Liver (tissue), 9 donors: ENCODE data around the gene CASP10. TPM values are rescaled to one million over a fixed set of nuclear protein-coding genes. Genes with fewer than 3 reads are reported as not detected.

Experiments
- DNase-seq: peaks from one replicate; pipeline ENCODE4 v3.0.0-alpha.2; 2017; ENCODE audit warnings: low spot score
- H3K27ac ChIP-seq, 2 donors: one replicate each; pipeline ENCODE4 v1.7.0; 2013; ENCODE audit warnings: inconsistent platforms in 2 of 2, low read length in 2 of 2, control low read depth in 1 of 2, low read depth in 1 of 2, mild to moderate bottlenecking in 1 of 2
- H3K27me3 ChIP-seq, 4 donors: one replicate each; pipeline versions ENCODE4 v1.6.1 to v1.7.0; 2013; ENCODE audit warnings: low read length in 3 of 4, inconsistent platforms in 1 of 4, mild to moderate bottlenecking in 1 of 4, moderate library complexity in 1 of 4; ENCODE audit not compliant: control insufficient read depth in 4 of 4, insufficient read depth in 4 of 4
- H3K36me3 ChIP-seq, 4 donors: one replicate each; pipeline versions ENCODE4 v1.6.1 to v1.7.0; 2013; ENCODE audit warnings: low read length in 3 of 4, mild to moderate bottlenecking in 3 of 4, low read depth in 1 of 4, moderate library complexity in 1 of 4; ENCODE audit not compliant: control insufficient read depth in 4 of 4, insufficient read depth in 3 of 4
- H3K4me1 ChIP-seq, 4 donors: one replicate each; pipeline versions ENCODE4 v1.6.1 to v1.7.0; 2013; ENCODE audit warnings: low read length in 3 of 4, mild to moderate bottlenecking in 3 of 4, moderate library complexity in 1 of 4; ENCODE audit not compliant: control insufficient read depth in 4 of 4, insufficient read depth in 4 of 4
- H3K4me3 ChIP-seq, 3 donors: one replicate each; pipeline versions ENCODE4 v1.6.1 to v1.7.0; 2013; ENCODE audit warnings: low read length in 3 of 3, control low read depth in 1 of 3, low read depth in 1 of 3, mild to moderate bottlenecking in 1 of 3
- H3K9ac ChIP-seq, 2 donors: one replicate each; pipeline ENCODE4 v1.7.0; 2013; ENCODE audit warnings: low read length in 2 of 2, mild to moderate bottlenecking in 2 of 2, moderate library complexity in 2 of 2, control low read depth in 1 of 2, low read depth in 1 of 2
- H3K9me3 ChIP-seq, 4 donors: one replicate each; pipeline versions ENCODE4 v1.6.1 to v1.7.0; 2013; ENCODE audit warnings: low read length in 3 of 4; ENCODE audit not compliant: control insufficient read depth in 4 of 4
- EGR1 ChIP-seq, 2 donors: IDR thresholded peaks; 2 replicates each; pipeline ENCODE4 v1.6.1; 2016 to 2018; ENCODE audit warnings: antibody characterized with exemption in 2 of 2, low read depth in 2 of 2
- FOXA1 ChIP-seq: IDR thresholded peaks from 2 replicates; pipeline ENCODE4 v1.6.1; 2016; ENCODE audit warnings: antibody characterized with exemption
- FOXA2 ChIP-seq: IDR thresholded peaks from 2 replicates; pipeline ENCODE4 v1.6.1; 2016; ENCODE audit warnings: antibody characterized with exemption
- GABPA ChIP-seq, 2 donors: IDR thresholded peaks in 1 of 2; conservative IDR thresholded peaks in 1 of 2; 2 replicates each; pipeline ENCODE4 v1.6.1; 2016; ENCODE audit warnings: antibody characterized with exemption in 2 of 2, mild to moderate bottlenecking in 1 of 2, moderate library complexity in 1 of 2
- HNF4A ChIP-seq, 2 donors: conservative IDR thresholded peaks; 2 replicates each; pipeline ENCODE4 v1.6.1; 2016; ENCODE audit warnings: antibody characterized with exemption in 2 of 2, mild to moderate bottlenecking in 2 of 2
- JUND ChIP-seq, 2 donors: IDR thresholded peaks; 2 replicates each; pipeline ENCODE4 v1.6.1; 2016; ENCODE audit warnings: antibody characterized with exemption in 2 of 2
- RAD21 ChIP-seq, 2 donors: IDR thresholded peaks; 2 replicates each; pipeline ENCODE4 v1.6.1; 2016; ENCODE audit warnings: antibody characterized with exemption in 2 of 2, mild to moderate bottlenecking in 2 of 2
- SP1 ChIP-seq: IDR thresholded peaks from 2 replicates; pipeline ENCODE4 v1.6.1; 2018; ENCODE audit warnings: antibody characterized with exemption, mild to moderate bottlenecking
- YY1 ChIP-seq: IDR thresholded peaks from 2 replicates; pipeline ENCODE4 v1.6.1; 2016; ENCODE audit warnings: antibody characterized with exemption, mild to moderate bottlenecking
- WGBS: extraction: QIAGEN DNeasy Blood & Tissue Kit; methylation state at CpG from one replicate; pipeline ENCODE4 v1.1.7; 2013; 5-methylcytosine and 5-hydroxymethylcytosine counted together
- polyA plus RNA-seq, 2 donors: library from polyadenylated mRNA; stranded (reverse) in 1 of 2; unstranded in 1 of 2; fragments of 200-250 nt in 1 of 2; fragments of >200 nt in 1 of 2; fragmentation: Nextera tagmentation in 1 of 2; extraction: Ambion mirVana in 1 of 2; gene quantifications; one replicate each; pipeline versions ENCODE4 v1.2.1 to v1.2.3, GENCODE V29; 2013 to 2015
- total RNA-seq, 2 donors: library from RNA; depleted of rRNA; stranded (reverse); fragments of >200 nt; gene quantifications; one replicate each; pipeline ENCODE4 v1.2.3, GENCODE V29; 2014
- TF ChIP-seq, protein P1 (sequence below): IDR thresholded peaks from 2 replicates; pipeline ENCODE4 v1.6.1; 2016; ENCODE audit warnings: antibody characterized with exemption
- TF ChIP-seq, protein P2 (sequence below): IDR thresholded peaks from 2 replicates; pipeline ENCODE4 v1.6.1; 2016; ENCODE audit warnings: antibody characterized with exemption
- TF ChIP-seq, protein P3 (sequence below): fragments of 150-350 bp; IDR thresholded peaks from 2 replicates; pipeline ENCODE4 v1.5.1; 2017; ENCODE audit warnings: improper control_type of control experiment, low read depth, low read length; ENCODE audit not compliant: missing input control
- donor health status: healthy.
- donor health status: healthy.
- donor health status: healthy.
- donor health status: healthy.
- donor health status: healthy.

The CASP10 gene
- total and polyA plus RNA-seq, 4 donors = 2.2 to 13.6 (median 5.6) TPM

DNA sequence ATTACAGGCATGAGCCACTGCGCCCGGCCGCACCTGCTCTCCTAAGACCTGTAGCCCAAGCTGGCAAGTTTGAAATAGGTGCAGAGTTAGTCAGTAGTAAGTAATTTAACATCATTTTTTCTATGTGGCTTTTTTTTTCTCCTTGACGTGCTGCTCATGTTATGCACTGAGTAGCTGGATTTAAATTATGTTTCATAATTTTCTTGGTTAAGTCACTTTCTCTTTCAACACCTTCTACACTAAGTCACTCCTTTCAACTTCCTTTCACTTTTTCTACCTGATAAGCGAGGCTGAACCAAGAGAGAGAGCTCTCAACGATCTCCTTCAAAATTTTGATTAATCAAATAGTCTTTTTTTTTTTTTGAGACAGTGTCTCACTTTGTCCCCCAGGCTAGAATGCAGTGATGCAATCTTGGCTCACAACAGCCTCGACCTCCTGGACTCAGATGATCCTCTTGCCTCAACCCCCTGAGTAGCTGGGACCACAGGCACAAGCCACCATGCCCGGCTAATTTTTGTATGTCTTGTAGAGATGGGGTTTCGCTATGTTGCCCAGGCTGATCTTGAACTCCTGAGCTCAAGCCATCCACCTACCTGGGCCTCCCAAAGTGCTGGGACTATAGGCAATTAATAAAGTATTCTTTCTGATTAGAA, 90.5 kb downstream of the CASP10 start:
- no peak overlapping the region for H3K9ac ChIP-seq
- H3K36me3 ChIP-seq = peaks cover 5 to 37% (median 30%) of the 10 kb centered on the region in 4 donors
- no peaks in the 10 kb centered on the region for H3K9me3 ChIP-seq
- TF ChIP-seq YY1 = no peak
- TF ChIP-seq GABPA (IDR thresholded peaks at IDR 0.05 in 1 of 2, conservative IDR thresholded peaks at IDR 0.05 in 1 of 2) = no peak
- TF ChIP-seq, protein P1, sequence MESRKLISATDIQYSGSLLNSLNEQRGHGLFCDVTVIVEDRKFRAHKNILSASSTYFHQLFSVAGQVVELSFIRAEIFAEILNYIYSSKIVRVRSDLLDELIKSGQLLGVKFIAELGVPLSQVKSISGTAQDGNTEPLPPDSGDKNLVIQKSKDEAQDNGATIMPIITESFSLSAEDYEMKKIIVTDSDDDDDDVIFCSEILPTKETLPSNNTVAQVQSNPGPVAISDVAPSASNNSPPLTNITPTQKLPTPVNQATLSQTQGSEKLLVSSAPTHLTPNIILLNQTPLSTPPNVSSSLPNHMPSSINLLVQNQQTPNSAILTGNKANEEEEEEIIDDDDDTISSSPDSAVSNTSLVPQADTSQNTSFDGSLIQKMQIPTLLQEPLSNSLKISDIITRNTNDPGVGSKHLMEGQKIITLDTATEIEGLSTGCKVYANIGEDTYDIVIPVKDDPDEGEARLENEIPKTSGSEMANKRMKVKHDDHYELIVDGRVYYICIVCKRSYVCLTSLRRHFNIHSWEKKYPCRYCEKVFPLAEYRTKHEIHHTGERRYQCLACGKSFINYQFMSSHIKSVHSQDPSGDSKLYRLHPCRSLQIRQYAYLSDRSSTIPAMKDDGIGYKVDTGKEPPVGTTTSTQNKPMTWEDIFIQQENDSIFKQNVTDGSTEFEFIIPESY = no peak
- TF ChIP-seq SP1 = no peak
- TF ChIP-seq FOXA2 = no peak
- TF ChIP-seq EGR1 (IDR thresholded peaks at IDR 0.05; ENCODE audit: low read depth in 2 of 2) = no peak
- no peak for TF ChIP-seq HNF4A (conservative IDR thresholded peaks at IDR 0.05)
- no peak for TF ChIP-seq FOXA1
- TF ChIP-seq, protein P2, sequence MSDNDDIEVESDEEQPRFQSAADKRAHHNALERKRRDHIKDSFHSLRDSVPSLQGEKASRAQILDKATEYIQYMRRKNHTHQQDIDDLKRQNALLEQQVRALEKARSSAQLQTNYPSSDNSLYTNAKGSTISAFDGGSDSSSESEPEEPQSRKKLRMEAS = no peak
- no peak for TF ChIP-seq RAD21 (IDR thresholded peaks at IDR 0.05)
- no peak for TF ChIP-seq JUND (IDR thresholded peaks at IDR 0.05)
- TF ChIP-seq, protein P3, sequence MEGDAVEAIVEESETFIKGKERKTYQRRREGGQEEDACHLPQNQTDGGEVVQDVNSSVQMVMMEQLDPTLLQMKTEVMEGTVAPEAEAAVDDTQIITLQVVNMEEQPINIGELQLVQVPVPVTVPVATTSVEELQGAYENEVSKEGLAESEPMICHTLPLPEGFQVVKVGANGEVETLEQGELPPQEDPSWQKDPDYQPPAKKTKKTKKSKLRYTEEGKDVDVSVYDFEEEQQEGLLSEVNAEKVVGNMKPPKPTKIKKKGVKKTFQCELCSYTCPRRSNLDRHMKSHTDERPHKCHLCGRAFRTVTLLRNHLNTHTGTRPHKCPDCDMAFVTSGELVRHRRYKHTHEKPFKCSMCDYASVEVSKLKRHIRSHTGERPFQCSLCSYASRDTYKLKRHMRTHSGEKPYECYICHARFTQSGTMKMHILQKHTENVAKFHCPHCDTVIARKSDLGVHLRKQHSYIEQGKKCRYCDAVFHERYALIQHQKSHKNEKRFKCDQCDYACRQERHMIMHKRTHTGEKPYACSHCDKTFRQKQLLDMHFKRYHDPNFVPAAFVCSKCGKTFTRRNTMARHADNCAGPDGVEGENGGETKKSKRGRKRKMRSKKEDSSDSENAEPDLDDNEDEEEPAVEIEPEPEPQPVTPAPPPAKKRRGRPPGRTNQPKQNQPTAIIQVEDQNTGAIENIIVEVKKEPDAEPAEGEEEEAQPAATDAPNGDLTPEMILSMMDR = no peak
- H3K4me3 ChIP-seq = no peak overlapping the region
- no peak for DNase-seq
- no peaks in the 10 kb centered on the region for H3K27me3 ChIP-seq
- H3K27ac ChIP-seq = no peak overlapping the region
- peaks cover 0 to 3% (median 0%) of the 10 kb centered on the region in 4 donors for H3K4me1 ChIP-seq
- WGBS = 81% methylated on average over 9 of the region's 9 CpGs

DNA sequence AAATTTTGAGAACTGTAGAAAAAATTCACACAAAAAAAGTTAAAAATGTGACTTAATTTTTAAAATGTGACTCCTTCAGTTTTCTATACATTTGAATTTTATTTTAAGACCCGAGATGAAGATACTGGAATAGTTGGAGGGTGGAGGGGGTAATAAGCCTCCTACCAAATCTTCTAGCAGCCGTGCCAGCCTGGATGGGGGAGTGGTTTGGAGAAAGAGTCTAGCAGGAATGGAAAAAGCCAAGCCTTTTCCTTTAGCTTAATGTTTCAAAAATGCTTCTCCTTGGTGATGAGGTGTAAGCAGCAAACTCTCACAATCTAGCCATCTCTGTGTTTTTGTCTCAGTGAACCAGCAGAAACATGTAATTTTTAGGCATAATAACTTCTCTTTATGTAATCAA, 92.1 kb downstream of the CASP10 start:
- no peaks in the 10 kb centered on the region for H3K27me3 ChIP-seq
- no peak overlapping the region for H3K4me3 ChIP-seq
- H3K27ac ChIP-seq = no peak overlapping the region
- H3K4me1 ChIP-seq = no peaks in the 10 kb centered on the region
- 95% methylated on average over 2 of the region's 2 CpGs for WGBS
- TF ChIP-seq, protein P3 = no peak
- H3K36me3 ChIP-seq = peaks cover 6 to 43% (median 34%) of the 10 kb centered on the region in 4 donors
- DNase-seq = no peak
- no peaks in the 10 kb centered on the region for H3K9me3 ChIP-seq
- no peak overlapping the region for H3K9ac ChIP-seq
